ENCODE measurements around the gene SENP5. TPM values are rescaled to one million over a fixed set of nuclear protein-coding genes. Genes with fewer than 3 reads are reported as not detected.

SENP5 gene
- total and polyA plus RNA-seq, 9 of the 15 experiments (the other 6 are each of a cell fraction or from before 2014, with no cell fraction given), result 18.3 to 59.7 (median 35.8) TPM

- TF ChIP-seq E4F1 (CRISPR knock-in tag; IDR thresholded peaks at IDR 0.05; ENCODE audit: borderline replicate concordance) (no peak), SNIP1 (IDR thresholded peaks at IDR 0.05; ENCODE audit: low read depth) (no peak), CBX2 (IDR thresholded peaks at IDR 0.05; ENCODE audit: insufficient read depth, low read length, poor library complexity, severe bottlenecking) (no peak), ZBTB2 (IDR thresholded peaks at IDR 0.05) (no peak), ZNF274 (IDR thresholded peaks at IDR 0.05; ENCODE audit: borderline replicate concordance, low read depth, low read length) (no peak), GATAD2B (IDR thresholded peaks at IDR 0.05; ENCODE audit: borderline replicate concordance) (no peak), NFIC (IDR thresholded peaks at IDR 0.05) (no peak), ZNF444 (CRISPR knock-in tag; IDR thresholded peaks at IDR 0.05) (no peak), DIDO1 (tag; IDR thresholded peaks at IDR 0.05; ENCODE audit: low read depth) (no peak)
These were observed 99.9 kb downstream of the SENP5 start (continued) for GRCh38 chr3:196967412-196968232.

All from K562 (cell line).